ENCODE measurements around the gene ITGAE.
A peak's percentile ranks its signal among the peaks of the same experiment; 100 is the strongest.

Gene ITGAE

DNA sequence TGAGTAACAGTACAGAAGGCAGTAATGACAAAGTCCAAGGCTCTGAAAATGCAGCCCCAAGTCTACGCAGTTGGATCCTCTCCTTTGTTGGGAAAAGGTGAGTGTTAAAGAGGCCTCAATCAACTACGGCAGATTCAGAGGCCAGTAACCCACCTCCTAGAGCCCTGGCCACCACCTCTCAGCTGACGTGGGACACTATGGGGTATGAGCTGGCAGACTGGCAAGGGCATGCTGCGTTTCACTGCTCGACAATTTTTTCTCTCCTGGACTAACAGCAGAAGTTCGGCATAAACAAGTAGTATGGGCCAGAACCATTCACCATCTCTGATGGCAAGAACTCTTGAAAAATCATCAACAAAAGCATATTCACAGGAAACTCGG lies 27.9 kb upstream of the ITGAE start:
- TF ChIP-seq, protein P1, sequence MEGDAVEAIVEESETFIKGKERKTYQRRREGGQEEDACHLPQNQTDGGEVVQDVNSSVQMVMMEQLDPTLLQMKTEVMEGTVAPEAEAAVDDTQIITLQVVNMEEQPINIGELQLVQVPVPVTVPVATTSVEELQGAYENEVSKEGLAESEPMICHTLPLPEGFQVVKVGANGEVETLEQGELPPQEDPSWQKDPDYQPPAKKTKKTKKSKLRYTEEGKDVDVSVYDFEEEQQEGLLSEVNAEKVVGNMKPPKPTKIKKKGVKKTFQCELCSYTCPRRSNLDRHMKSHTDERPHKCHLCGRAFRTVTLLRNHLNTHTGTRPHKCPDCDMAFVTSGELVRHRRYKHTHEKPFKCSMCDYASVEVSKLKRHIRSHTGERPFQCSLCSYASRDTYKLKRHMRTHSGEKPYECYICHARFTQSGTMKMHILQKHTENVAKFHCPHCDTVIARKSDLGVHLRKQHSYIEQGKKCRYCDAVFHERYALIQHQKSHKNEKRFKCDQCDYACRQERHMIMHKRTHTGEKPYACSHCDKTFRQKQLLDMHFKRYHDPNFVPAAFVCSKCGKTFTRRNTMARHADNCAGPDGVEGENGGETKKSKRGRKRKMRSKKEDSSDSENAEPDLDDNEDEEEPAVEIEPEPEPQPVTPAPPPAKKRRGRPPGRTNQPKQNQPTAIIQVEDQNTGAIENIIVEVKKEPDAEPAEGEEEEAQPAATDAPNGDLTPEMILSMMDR (IDR thresholded peaks at IDR 0.05; ENCODE audit: borderline replicate concordance, insufficient read depth, low read depth, low read length), result no peak
- H3K4me3 ChIP-seq (ENCODE audit: low read depth, low read length), result no peak overlapping the region

DNA sequence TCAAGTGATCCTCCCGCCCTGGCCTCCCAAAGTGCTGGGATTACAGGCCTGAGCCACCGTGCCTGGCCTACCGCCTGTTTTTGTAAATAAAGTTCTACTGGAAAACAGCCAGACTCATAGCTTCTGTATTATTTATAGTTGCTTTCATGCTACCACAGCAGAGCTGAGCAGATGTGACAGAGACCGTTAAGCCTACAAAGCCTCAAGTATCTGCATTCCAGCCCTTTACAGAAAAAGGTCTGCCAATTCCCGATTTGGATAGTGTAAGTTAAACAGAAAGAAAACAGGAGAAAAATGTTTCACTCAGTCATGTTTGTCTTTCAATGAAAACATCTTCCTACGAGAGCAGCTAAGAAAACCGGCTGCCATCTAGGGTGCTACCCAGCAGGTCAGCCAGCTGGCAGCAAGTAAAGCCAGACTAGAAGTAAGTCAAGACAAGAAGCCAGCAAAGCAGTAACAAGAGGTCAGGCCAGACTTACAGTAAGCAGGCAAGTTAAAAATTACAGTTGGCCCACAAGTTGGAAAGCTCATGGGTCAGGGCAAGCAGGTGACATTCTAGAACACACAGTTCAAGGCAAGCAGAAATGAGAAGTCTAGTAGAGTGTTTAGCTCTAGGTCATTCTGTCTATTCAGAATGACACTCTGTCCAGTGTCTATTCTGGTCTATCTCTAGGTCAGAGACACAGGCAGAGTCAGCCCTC lies 27.3 kb upstream of the ITGAE start:
- no peak overlapping the region for H3K4me3 ChIP-seq (ENCODE audit: low read depth, low read length)
- TF ChIP-seq, protein P1 (IDR thresholded peaks at IDR 0.05; ENCODE audit: borderline replicate concordance, insufficient read depth, low read depth, low read length), result no peak

DNA sequence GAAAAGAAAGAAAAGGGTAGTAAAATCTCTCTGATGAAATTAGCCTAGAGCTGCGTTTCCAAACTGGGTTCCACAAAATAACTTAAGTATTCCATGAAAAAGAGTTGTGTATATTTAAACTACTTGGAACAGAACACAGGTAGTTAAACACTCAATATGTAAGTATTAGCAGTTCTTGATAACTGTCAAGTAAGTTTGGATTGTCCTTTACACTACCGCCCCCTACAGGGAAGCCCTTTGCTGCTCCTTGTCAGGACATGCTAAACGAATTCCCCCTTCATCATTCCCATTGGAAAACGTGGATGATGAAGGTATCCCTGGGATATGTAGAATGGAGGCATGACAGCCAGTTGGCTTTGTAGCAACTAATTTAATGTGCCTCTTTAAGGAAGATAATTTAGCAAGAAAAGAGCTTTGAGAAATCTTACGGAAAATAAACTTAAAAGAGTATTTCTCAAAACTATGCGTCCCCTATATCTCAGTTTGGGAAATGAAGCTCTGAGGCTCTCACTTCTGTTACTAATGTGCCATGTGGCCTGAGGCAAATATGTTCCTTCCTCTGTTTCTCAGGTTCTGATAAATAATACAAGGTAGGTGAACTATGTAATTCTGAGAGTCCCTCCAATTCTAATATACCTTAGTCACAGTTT lies 26.3 kb upstream of the ITGAE start:
- no peak overlapping the region for H3K4me3 ChIP-seq (ENCODE audit: low read depth, low read length)
- TF ChIP-seq, protein P1 (IDR thresholded peaks at IDR 0.05; ENCODE audit: borderline replicate concordance, insufficient read depth, low read depth, low read length), result peak; percentile 76

DNA sequence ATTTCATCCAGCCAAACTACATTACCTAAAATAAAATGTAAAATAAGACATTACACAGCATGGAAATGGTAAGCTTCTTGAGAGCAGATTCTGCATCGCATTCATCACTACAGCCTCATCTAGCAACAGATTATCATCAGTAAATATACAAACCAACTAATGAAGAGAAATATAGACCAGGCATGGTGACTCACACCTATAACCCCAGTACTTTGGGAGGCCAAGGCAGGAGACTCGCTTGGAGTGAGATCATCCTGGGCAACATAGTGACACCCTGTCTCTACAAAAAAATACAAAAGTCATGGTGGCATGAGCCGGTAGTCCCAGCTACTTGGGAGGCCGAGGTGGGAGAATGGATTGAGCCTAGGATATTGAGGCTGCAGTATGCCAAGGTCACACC lies 25.2 kb upstream of the ITGAE start:
- no peak overlapping the region for H3K4me3 ChIP-seq (ENCODE audit: low read depth, low read length)
- TF ChIP-seq, protein P1 (IDR thresholded peaks at IDR 0.05; ENCODE audit: borderline replicate concordance, insufficient read depth, low read depth, low read length), result no peak

DNA sequence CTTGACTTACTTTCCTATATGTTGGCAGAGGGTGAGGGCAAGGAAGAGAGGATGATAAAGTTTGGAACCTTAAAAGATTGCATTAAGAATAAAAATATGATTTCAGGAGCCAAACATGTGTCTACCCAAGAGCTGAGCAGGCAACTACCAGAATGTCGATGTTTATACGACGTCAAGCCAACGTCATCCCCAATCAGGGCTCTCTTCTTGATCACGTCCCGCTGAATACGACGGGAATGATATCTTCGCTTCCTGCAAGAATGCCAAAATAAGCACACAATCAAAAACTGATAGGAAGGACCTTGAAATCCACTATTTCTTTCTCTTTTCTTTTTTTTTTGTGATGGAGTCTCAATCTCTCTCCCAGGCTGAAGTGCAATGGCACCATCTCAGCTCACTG lies 20.1 kb upstream of the ITGAE start:
- no peak overlapping the region for H3K4me3 ChIP-seq (ENCODE audit: low read depth, low read length)
- TF ChIP-seq, protein P1 (IDR thresholded peaks at IDR 0.05; ENCODE audit: borderline replicate concordance, insufficient read depth, low read depth, low read length), result no peak

DNA sequence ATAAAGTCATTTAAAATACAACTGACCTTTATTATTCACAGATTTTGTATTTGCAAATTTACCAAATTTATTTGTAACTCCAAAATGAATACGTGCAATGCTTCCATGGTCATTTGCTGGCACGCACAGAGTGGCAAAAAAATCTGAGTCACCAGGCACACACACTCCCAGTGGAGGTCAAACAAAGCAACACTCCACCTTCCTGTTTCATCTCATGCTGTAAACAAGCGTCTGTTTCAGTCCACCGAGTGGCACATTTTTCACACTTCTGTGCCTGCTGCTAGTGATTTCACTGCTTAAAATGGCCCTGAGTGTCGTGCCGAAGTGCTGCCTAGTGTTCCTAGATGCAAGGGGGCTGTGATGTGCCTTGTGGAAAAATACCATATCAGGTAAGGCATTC lies 17.8 kb upstream of the ITGAE start:
- TF ChIP-seq, protein P1 (IDR thresholded peaks at IDR 0.05; ENCODE audit: borderline replicate concordance, insufficient read depth, low read depth, low read length), result no peak
- H3K4me3 ChIP-seq (ENCODE audit: low read depth, low read length), result no peak overlapping the region

All from GM12875 (cell line).